HCT116 (cell line): ENCODE results near the gene EGFLAM. TPM values are rescaled to one million over a fixed set of nuclear protein-coding genes. Genes with fewer than 3 reads are reported as not detected.

Source experiments
- ELF1 ChIP-seq: IDR thresholded peaks from 2 replicates; pipeline ENCODE4 v1.6.1; 2012; ENCODE audit warnings: low read depth, borderline replicate concordance
- EZH2 ChIP-seq: fragments of 200-600 bp; sonication (generic); IDR thresholded peaks from 2 replicates; pipeline ENCODE4 v1.6.1; 2017; ENCODE audit warnings: antibody characterized with exemption, mixed run types
- JUND ChIP-seq: IDR thresholded peaks from 2 replicates; pipeline ENCODE4 v1.6.1; 2012
- SP1 ChIP-seq: IDR thresholded peaks from 2 replicates; pipeline ENCODE4 v1.6.1; 2012; ENCODE audit warnings: low read depth
- SRF ChIP-seq: IDR thresholded peaks from 2 replicates; pipeline ENCODE4 v1.6.1; 2012; ENCODE audit warnings: low read depth
- YY1 ChIP-seq: IDR thresholded peaks from 2 replicates; pipeline ENCODE4 v1.6.1; 2011; ENCODE audit warnings: low read length, low read depth, moderate library complexity, mild to moderate bottlenecking; ENCODE audit not compliant: insufficient replicate concordance; ENCODE audit errors: extremely low read depth
- total RNA-seq: library from RNA; stranded (reverse); gene quantifications from one replicate; pipeline ENCODE4 v1.2.1, GENCODE V29; 2021; ENCODE audit not compliant: unreplicated experiment
- TF ChIP-seq, protein P1 (sequence below), 3 experiments: fragments of 200-600 bp in 1 of 3; sonication (generic) in 1 of 3; IDR thresholded peaks in 2 of 3; conservative IDR thresholded peaks in 1 of 3; 2 replicates each; pipeline ENCODE4 v1.5.1; 2012 to 2017; ENCODE audit warnings: low read depth in 2 of 3, low read length in 2 of 3, antibody characterized with exemption in 1 of 3, borderline replicate concordance in 1 of 3, control low read depth in 1 of 3, mild to moderate bottlenecking in 1 of 3, mixed read lengths in 1 of 3, mixed run types in 1 of 3, moderate library complexity in 1 of 3; ENCODE audit not compliant: insufficient read depth in 1 of 3
- TF ChIP-seq, protein P2 (sequence below): IDR thresholded peaks from 2 replicates; pipeline ENCODE4 v1.6.1; 2012; ENCODE audit warnings: low read depth

The EGFLAM gene
- total RNA-seq, 1 experiment from 2014 or later: not detected

DNA sequence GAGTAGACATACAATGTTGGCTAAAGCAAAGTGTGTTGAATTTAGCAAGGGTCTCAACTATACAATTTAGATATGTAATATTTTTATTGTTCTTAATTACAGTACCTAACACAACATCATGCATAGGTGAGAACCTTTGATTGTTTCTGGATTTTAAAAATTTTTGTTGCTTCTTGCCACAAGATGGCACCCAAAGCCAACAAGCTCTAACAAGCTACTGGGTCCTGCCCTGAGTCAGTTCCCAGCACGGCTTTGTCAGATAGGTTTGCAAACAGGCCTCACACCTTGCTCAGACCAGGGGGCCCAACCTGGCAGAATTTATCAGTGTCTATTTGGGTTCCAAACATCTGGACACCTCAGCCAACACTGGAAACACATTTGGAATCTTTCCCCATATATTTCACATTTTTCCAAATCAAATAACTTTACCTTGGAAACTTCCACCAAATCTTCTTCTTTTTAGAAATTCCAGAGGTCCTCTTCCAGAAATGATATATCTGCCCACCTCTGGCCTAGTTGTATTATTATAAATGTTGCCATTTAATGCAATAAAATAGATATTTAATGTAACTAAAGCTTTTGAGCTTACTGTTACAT lies 49.5 kb upstream of the EGFLAM start (continued):
- TF ChIP-seq JUND: no peak
- no peak for TF ChIP-seq SRF
- no peak for TF ChIP-seq EZH2
- TF ChIP-seq YY1: no peak
- TF ChIP-seq, protein P1, sequence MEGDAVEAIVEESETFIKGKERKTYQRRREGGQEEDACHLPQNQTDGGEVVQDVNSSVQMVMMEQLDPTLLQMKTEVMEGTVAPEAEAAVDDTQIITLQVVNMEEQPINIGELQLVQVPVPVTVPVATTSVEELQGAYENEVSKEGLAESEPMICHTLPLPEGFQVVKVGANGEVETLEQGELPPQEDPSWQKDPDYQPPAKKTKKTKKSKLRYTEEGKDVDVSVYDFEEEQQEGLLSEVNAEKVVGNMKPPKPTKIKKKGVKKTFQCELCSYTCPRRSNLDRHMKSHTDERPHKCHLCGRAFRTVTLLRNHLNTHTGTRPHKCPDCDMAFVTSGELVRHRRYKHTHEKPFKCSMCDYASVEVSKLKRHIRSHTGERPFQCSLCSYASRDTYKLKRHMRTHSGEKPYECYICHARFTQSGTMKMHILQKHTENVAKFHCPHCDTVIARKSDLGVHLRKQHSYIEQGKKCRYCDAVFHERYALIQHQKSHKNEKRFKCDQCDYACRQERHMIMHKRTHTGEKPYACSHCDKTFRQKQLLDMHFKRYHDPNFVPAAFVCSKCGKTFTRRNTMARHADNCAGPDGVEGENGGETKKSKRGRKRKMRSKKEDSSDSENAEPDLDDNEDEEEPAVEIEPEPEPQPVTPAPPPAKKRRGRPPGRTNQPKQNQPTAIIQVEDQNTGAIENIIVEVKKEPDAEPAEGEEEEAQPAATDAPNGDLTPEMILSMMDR (IDR thresholded peaks at IDR 0.05 in 2 of 3, conservative IDR thresholded peaks at IDR 0.05 in 1 of 3; ENCODE audit: borderline replicate concordance in 1 of 3, insufficient read depth in 1 of 3, low read depth in 2 of 3, low read length in 2 of 3): peak; percentile 57 to 69 (median 59); a peak in 4 of 6 replicates
- TF ChIP-seq, protein P2, sequence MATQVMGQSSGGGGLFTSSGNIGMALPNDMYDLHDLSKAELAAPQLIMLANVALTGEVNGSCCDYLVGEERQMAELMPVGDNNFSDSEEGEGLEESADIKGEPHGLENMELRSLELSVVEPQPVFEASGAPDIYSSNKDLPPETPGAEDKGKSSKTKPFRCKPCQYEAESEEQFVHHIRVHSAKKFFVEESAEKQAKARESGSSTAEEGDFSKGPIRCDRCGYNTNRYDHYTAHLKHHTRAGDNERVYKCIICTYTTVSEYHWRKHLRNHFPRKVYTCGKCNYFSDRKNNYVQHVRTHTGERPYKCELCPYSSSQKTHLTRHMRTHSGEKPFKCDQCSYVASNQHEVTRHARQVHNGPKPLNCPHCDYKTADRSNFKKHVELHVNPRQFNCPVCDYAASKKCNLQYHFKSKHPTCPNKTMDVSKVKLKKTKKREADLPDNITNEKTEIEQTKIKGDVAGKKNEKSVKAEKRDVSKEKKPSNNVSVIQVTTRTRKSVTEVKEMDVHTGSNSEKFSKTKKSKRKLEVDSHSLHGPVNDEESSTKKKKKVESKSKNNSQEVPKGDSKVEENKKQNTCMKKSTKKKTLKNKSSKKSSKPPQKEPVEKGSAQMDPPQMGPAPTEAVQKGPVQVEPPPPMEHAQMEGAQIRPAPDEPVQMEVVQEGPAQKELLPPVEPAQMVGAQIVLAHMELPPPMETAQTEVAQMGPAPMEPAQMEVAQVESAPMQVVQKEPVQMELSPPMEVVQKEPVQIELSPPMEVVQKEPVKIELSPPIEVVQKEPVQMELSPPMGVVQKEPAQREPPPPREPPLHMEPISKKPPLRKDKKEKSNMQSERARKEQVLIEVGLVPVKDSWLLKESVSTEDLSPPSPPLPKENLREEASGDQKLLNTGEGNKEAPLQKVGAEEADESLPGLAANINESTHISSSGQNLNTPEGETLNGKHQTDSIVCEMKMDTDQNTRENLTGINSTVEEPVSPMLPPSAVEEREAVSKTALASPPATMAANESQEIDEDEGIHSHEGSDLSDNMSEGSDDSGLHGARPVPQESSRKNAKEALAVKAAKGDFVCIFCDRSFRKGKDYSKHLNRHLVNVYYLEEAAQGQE: no peak
- TF ChIP-seq SP1: no peak
- TF ChIP-seq ELF1: no peak
